OCI-LY1 (cell line): ENCODE measurements around the gene IARS2.

Experiments used
- EZH2 ChIP-seq: fragments of 200-600 bp; sonication (generic), shearing (Covaris generic); IDR thresholded peaks from 2 replicates; pipeline ENCODE4 v1.8.0; 2017; ENCODE audit warnings: borderline replicate concordance, mixed run types, mild to moderate bottlenecking, antibody characterized with exemption, low read length, moderate library complexity, mixed read lengths
- TF ChIP-seq, protein P1 (sequence below): fragments of 200-600 bp; sonication (generic), shearing (Covaris generic); IDR thresholded peaks from 2 replicates; pipeline ENCODE4 v1.5.1; 2017; ENCODE audit warnings: mild to moderate bottlenecking, antibody characterized with exemption, low read length, moderate library complexity, mixed read lengths

DNA sequence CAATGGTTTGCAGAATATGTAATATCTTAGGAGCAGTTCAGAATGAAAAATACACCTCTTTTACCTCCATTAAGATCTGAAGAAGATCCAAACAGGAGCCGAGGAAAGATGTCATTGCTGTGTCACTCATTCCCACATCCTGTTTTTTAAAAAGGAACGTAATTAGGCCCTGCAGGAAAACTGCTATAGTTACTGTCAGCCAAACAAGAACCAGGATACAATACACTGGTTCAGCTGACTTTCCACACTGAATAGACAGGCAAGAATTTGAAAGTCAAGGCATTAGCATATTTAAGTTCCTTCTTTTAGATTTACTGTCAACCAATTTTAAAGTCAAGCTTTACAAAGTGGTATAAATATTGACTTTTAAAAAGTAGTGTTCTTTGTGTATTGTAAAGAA lies 63.8 kb downstream of the IARS2 start:
- TF ChIP-seq, protein P1, sequence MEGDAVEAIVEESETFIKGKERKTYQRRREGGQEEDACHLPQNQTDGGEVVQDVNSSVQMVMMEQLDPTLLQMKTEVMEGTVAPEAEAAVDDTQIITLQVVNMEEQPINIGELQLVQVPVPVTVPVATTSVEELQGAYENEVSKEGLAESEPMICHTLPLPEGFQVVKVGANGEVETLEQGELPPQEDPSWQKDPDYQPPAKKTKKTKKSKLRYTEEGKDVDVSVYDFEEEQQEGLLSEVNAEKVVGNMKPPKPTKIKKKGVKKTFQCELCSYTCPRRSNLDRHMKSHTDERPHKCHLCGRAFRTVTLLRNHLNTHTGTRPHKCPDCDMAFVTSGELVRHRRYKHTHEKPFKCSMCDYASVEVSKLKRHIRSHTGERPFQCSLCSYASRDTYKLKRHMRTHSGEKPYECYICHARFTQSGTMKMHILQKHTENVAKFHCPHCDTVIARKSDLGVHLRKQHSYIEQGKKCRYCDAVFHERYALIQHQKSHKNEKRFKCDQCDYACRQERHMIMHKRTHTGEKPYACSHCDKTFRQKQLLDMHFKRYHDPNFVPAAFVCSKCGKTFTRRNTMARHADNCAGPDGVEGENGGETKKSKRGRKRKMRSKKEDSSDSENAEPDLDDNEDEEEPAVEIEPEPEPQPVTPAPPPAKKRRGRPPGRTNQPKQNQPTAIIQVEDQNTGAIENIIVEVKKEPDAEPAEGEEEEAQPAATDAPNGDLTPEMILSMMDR, result no peak
- TF ChIP-seq EZH2, result no peak
